ENCODE data around the gene PHF12.

DNA sequence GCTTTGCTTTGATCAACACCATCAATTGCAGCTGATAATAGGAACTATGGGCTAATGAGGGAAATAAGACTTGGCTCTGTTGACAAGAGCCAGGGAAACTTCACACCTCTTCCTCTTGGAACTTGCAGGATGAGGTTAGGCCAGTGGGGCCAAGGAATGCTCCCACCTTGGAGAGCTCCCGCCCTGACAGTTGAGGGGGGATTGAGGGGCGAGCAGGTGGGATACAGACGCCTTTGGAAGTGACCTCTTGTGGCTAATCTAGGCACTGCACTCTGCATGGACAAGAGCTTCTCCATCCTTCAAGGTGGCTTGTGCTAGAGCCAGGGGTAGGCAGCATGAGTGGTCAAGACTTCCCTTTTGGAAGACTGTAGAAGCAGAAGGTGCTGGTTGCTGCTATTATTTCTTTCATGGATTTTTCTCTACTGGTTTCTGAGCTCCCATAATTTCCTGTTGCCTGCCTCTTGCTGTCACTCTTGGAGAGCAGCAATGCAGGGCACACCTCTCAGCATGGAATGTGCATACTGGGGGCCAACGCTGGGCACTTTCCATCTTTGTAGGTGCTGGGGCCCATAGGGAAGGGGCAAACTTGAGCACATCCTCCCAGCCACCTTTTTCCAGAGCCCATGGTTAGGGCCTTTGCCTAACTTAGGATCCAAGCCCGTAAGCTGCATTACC lies 2.3 kb upstream of the PHF12 start:
- TF ChIP-seq, protein P1, sequence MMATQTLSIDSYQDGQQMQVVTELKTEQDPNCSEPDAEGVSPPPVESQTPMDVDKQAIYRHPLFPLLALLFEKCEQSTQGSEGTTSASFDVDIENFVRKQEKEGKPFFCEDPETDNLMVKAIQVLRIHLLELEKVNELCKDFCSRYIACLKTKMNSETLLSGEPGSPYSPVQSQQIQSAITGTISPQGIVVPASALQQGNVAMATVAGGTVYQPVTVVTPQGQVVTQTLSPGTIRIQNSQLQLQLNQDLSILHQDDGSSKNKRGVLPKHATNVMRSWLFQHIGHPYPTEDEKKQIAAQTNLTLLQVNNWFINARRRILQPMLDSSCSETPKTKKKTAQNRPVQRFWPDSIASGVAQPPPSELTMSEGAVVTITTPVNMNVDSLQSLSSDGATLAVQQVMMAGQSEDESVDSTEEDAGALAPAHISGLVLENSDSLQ (IDR thresholded peaks at IDR 0.05), result no peak
- TF ChIP-seq BHLHE40 (IDR thresholded peaks at IDR 0.05; ENCODE audit: borderline replicate concordance) (no peak), ARNT (IDR thresholded peaks at IDR 0.05) (no peak), ELF4 (IDR thresholded peaks at IDR 0.05) (no peak), SP1 (IDR thresholded peaks at IDR 0.05) (no peak)
